Fibroblast of gingiva (primary cell): Measurements from ENCODE around the gene CHTF18.

Experiments
- DNase-seq: peaks from one replicate; pipeline ENCODE4 v3.0.0-alpha.2; 2011; ENCODE audit warnings: low read depth

CHTF18 gene

GRCh38 chr16:794091-794822 lies 5.8 kb downstream of the CHTF18 start:
- no peak for DNase-seq

- no peak for DNase-seq
Observed at GRCh38 chr16:794853-795466, 6.5 kb downstream of the CHTF18 start.

GRCh38 chr16:795580-796229 lies 7.3 kb downstream of the CHTF18 start:
- DNase-seq = no peak

GRCh38 chr16:796296-797119 lies 8.1 kb downstream of the CHTF18 start:
- no peak for DNase-seq

- DNase-seq = no peak
Observed at GRCh38 chr16:797120-797420, 8.7 kb downstream of the CHTF18 start.

GRCh38 chr16:797686-798085 lies 9.3 kb downstream of the CHTF18 start:
- no peak for DNase-seq

GRCh38 chr16:798666-799065 lies 10.2 kb downstream of the CHTF18 start:
- DNase-seq = no peak

- no peak for DNase-seq
Observed at GRCh38 chr16:799111-799947, 10.9 kb downstream of the CHTF18 start.

GRCh38 chr16:799948-800833 lies 11.8 kb downstream of the CHTF18 start, which contains the start of gene GNG13:
TSS of gene GNG13 (minus strand) at chr16:800734. CDS start at chr16:799077, 1,657 bp downstream.
- DNase-seq = no peak

- no peak for DNase-seq
Observed at GRCh38 chr16:800834-801511, 12.6 kb downstream of the CHTF18 start.

GRCh38 chr16:801584-802363 lies 13.4 kb downstream of the CHTF18 start:
- no peak for DNase-seq

GRCh38 chr16:802461-802860 lies 14.0 kb downstream of the CHTF18 start:
- no peak for DNase-seq

- no peak for DNase-seq
Observed at GRCh38 chr16:802914-803753, 14.7 kb downstream of the CHTF18 start.

GRCh38 chr16:803754-804080 lies 15.3 kb downstream of the CHTF18 start:
- no peak for DNase-seq

- no peak for DNase-seq
Observed at GRCh38 chr16:804193-805048, 16.0 kb downstream of the CHTF18 start.

GRCh38 chr16:805474-805873 lies 17.1 kb downstream of the CHTF18 start:
- no peak for DNase-seq

- peak; percentile 92 for DNase-seq
Observed at GRCh38 chr16:807347-808084, 19.1 kb downstream of the CHTF18 start.
